H1 (cell line): ENCODE measurements around the gene ABI3BP. TPM values are rescaled to one million over a fixed set of nuclear protein-coding genes. Genes with fewer than 3 reads are reported as not detected.

Experiments used
- BRCA1 ChIP-seq: IDR thresholded peaks from 2 replicates; pipeline ENCODE4 v1.6.1; 2012; ENCODE audit warnings: low read depth, low read length, improper control_type of control experiment
- HDAC2 ChIP-seq, 2 experiments: fragments of 300-600 bp in 1 of 2; sonication (generic) in 1 of 2; IDR thresholded peaks; 2 replicates each; pipeline ENCODE4 v1.6.1; 2011 to 2012; ENCODE audit warnings: low read depth in 2 of 2, low read length in 2 of 2, mild to moderate bottlenecking in 2 of 2, moderate library complexity in 2 of 2, borderline replicate concordance in 1 of 2, inconsistent platforms in 1 of 2
- KDM4A ChIP-seq: IDR thresholded peaks from one replicate; pipeline ENCODE4 v1.7.1; 2012; ENCODE audit warnings: low read depth, mild to moderate bottlenecking, moderate library complexity, low read length, inconsistent platforms; ENCODE audit not compliant: severe bottlenecking
- POU5F1 ChIP-seq: IDR thresholded peaks from 2 replicates; pipeline ENCODE4 v1.6.1; 2011; ENCODE audit warnings: low read depth, mild to moderate bottlenecking, low read length, moderate library complexity
- RFX5 ChIP-seq: IDR thresholded peaks from 2 replicates; pipeline ENCODE4 v1.6.1; 2011; ENCODE audit warnings: low read depth, low read length, improper control_type of control experiment, borderline replicate concordance
- RXRA ChIP-seq: IDR thresholded peaks from 2 replicates; pipeline ENCODE4 v1.6.1; 2011; ENCODE audit warnings: low read depth, mild to moderate bottlenecking, low read length, moderate library complexity; ENCODE audit not compliant: insufficient read depth
- SAP30 ChIP-seq: fragments of 300-600 bp; sonication (generic); IDR thresholded peaks from 2 replicates; pipeline ENCODE4 v1.7.1; 2012; ENCODE audit warnings: low read length, moderate library complexity, mild to moderate bottlenecking, inconsistent platforms; ENCODE audit not compliant: insufficient read depth, insufficient replicate concordance
- TBP ChIP-seq: IDR thresholded peaks from 2 replicates; pipeline ENCODE4 v1.6.1; 2011; ENCODE audit warnings: low read depth, low read length, improper control_type of control experiment
- TCF12 ChIP-seq: IDR thresholded peaks from 2 replicates; pipeline ENCODE4 v1.6.1; 2011; ENCODE audit warnings: low read depth, mild to moderate bottlenecking, low read length
- polyA plus RNA-seq, 7 experiments: library from polyadenylated mRNA; depleted of rRNA in 3 of 7; stranded (reverse) in 5 of 7; unstranded in 2 of 7; fragments of >200 nt in 5 of 7; fragments of 200-250 nt in 2 of 7; gene quantifications; 1 replicate in 5 of 7; 2 replicates in 1 of 7; 4 replicates in 1 of 7; pipeline versions ENCODE4 v1.2.1 to v1.2.3, GENCODE V29; 2011 to 2013; ENCODE audit warnings: missing spikeins in 2 of 7, mixed read lengths in 2 of 7
- total RNA-seq: library from RNA; stranded (reverse); fragmentation: NEBNext Ultra II Directional; extraction: Animal tissue kit (Norgen Biotek cat#: 25700); gene quantifications from 2 replicates; pipeline ENCODE4 v1.2.1, GENCODE V29; 2021
- TF ChIP-seq, protein P1 (sequence below): fragments of 300-600 bp; sonication (generic); IDR thresholded peaks from 2 replicates; pipeline ENCODE4 v1.7.1; 2012; ENCODE audit warnings: low read length, moderate library complexity, mild to moderate bottlenecking, inconsistent platforms; ENCODE audit not compliant: insufficient replicate concordance

The ABI3BP gene
- total and polyA plus RNA-seq, 2 of the 8 experiments (the other 6 are each of a cell fraction or from before 2014, with no cell fraction given): 0.08 to 0.32 TPM

DNA sequence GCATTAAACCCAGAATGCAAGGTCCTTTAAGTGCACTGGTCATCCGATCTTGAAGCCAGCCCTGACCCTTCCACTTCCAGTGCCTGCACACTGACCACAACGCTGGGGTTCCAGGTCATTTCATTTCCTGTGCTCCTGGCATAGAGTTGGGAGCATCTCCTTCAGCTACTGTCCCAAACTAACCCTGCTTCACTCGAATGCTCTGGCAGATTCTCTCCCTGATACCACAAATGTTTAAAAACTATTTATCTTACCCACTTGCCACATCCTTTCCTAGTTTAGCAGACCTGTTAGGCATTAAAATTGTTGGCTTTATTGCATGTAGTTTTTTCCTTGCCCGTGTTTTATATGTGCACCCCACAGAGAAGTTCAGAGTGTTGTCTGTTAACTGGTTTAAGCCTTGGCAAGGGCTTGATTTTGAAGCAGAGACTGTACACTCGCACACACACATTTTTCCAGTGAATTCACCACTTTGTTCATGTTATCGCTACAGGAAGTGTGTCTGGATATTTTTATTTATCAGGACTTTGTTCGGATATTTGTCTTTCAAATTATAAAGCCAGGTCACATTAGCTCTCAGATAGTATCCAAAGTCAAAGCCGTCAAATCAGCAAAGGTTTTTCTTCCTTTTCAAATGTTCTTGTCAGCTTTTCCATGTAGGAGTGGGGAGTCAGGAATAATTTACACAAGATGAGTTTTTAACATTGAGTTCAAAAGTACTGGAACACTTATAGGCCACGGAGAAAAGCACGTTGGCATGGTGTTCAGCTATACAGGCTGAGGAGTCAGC lies 77.3 kb downstream of the ABI3BP start (continued):
- TF ChIP-seq, protein P1, sequence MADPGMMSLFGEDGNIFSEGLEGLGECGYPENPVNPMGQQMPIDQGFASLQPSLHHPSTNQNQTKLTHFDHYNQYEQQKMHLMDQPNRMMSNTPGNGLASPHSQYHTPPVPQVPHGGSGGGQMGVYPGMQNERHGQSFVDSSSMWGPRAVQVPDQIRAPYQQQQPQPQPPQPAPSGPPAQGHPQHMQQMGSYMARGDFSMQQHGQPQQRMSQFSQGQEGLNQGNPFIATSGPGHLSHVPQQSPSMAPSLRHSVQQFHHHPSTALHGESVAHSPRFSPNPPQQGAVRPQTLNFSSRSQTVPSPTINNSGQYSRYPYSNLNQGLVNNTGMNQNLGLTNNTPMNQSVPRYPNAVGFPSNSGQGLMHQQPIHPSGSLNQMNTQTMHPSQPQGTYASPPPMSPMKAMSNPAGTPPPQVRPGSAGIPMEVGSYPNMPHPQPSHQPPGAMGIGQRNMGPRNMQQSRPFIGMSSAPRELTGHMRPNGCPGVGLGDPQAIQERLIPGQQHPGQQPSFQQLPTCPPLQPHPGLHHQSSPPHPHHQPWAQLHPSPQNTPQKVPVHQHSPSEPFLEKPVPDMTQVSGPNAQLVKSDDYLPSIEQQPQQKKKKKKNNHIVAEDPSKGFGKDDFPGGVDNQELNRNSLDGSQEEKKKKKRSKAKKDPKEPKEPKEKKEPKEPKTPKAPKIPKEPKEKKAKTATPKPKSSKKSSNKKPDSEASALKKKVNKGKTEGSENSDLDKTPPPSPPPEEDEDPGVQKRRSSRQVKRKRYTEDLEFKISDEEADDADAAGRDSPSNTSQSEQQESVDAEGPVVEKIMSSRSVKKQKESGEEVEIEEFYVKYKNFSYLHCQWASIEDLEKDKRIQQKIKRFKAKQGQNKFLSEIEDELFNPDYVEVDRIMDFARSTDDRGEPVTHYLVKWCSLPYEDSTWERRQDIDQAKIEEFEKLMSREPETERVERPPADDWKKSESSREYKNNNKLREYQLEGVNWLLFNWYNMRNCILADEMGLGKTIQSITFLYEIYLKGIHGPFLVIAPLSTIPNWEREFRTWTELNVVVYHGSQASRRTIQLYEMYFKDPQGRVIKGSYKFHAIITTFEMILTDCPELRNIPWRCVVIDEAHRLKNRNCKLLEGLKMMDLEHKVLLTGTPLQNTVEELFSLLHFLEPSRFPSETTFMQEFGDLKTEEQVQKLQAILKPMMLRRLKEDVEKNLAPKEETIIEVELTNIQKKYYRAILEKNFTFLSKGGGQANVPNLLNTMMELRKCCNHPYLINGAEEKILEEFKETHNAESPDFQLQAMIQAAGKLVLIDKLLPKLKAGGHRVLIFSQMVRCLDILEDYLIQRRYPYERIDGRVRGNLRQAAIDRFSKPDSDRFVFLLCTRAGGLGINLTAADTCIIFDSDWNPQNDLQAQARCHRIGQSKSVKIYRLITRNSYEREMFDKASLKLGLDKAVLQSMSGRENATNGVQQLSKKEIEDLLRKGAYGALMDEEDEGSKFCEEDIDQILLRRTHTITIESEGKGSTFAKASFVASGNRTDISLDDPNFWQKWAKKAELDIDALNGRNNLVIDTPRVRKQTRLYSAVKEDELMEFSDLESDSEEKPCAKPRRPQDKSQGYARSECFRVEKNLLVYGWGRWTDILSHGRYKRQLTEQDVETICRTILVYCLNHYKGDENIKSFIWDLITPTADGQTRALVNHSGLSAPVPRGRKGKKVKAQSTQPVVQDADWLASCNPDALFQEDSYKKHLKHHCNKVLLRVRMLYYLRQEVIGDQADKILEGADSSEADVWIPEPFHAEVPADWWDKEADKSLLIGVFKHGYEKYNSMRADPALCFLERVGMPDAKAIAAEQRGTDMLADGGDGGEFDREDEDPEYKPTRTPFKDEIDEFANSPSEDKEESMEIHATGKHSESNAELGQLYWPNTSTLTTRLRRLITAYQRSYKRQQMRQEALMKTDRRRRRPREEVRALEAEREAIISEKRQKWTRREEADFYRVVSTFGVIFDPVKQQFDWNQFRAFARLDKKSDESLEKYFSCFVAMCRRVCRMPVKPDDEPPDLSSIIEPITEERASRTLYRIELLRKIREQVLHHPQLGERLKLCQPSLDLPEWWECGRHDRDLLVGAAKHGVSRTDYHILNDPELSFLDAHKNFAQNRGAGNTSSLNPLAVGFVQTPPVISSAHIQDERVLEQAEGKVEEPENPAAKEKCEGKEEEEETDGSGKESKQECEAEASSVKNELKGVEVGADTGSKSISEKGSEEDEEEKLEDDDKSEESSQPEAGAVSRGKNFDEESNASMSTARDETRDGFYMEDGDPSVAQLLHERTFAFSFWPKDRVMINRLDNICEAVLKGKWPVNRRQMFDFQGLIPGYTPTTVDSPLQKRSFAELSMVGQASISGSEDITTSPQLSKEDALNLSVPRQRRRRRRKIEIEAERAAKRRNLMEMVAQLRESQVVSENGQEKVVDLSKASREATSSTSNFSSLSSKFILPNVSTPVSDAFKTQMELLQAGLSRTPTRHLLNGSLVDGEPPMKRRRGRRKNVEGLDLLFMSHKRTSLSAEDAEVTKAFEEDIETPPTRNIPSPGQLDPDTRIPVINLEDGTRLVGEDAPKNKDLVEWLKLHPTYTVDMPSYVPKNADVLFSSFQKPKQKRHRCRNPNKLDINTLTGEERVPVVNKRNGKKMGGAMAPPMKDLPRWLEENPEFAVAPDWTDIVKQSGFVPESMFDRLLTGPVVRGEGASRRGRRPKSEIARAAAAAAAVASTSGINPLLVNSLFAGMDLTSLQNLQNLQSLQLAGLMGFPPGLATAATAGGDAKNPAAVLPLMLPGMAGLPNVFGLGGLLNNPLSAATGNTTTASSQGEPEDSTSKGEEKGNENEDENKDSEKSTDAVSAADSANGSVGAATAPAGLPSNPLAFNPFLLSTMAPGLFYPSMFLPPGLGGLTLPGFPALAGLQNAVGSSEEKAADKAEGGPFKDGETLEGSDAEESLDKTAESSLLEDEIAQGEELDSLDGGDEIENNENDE: no peak
- TF ChIP-seq TCF12 (no peak), TBP (no peak), POU5F1 (no peak), RFX5 (no peak), RXRA (no peak), BRCA1 (no peak), HDAC2 (IDR thresholded peaks at IDR 0.05; ENCODE audit: borderline replicate concordance in 1 of 2, low read depth in 2 of 2, low read length in 2 of 2) (no peak), KDM4A (no peak), SAP30 (no peak)
